ENCODE measurements around the gene ENTPD8. TPM values are rescaled to one million over a fixed set of nuclear protein-coding genes. Genes with fewer than 3 reads are reported as not detected.

The ENTPD8 gene
- total RNA-seq, 2 donors from 2014 or later, result not detected

GRCh38 chr9:137396634-137397367 lies 44.4 kb downstream of the ENTPD8 start:
- Mint-ChIP-seq H3K4me1 (ENCODE audit: low read depth) (peaks cover 43% of the 10 kb centered on the region), H3K27ac (no peak overlapping the region)

GRCh38 chr9:137396227-137396626 lies 44.9 kb downstream of the ENTPD8 start:
- Mint-ChIP-seq H3K27me3 (ENCODE audit: low read depth) (peaks cover 8% of the 10 kb centered on the region), H3K4me3 (no peak overlapping the region), H3K27ac (no peak overlapping the region), H3K9me3 (no peaks in the 10 kb centered on the region), H3K36me3 (ENCODE audit: insufficient read depth in 2 of 2) (peaks cover 1 to 7% of the 10 kb centered on the region in 2 donors), H3K4me1 (ENCODE audit: low read depth) (peaks cover 43% of the 10 kb centered on the region)
- ATAC-seq (replicated peaks in 1 of 2) (no peak), DNase-seq (no peak)

More at GRCh38 chr9:137396634-137397367, 44.4 kb downstream of the ENTPD8 start:
- Mint-ChIP-seq H3K9me3 (no peaks in the 10 kb centered on the region), H3K4me3 (peak overlapping the region; percentile 24 to 39), H3K36me3 (ENCODE audit: insufficient read depth in 2 of 2) (peaks cover 1 to 7% of the 10 kb centered on the region in 2 donors), H3K27me3 (ENCODE audit: low read depth) (peaks cover 8% of the 10 kb centered on the region)
- ATAC-seq (replicated peaks in 1 of 2) (no peak), DNase-seq (no peak)

- peaks cover 43% of the 10 kb centered on the region for H3K4me1 Mint-ChIP-seq (ENCODE audit: low read depth)
- no peak overlapping the region for H3K4me3 Mint-ChIP-seq
- DNase-seq, result no peak
- ATAC-seq (replicated peaks in 1 of 2), result no peak
- no peak overlapping the region for H3K27ac Mint-ChIP-seq
- H3K27me3 Mint-ChIP-seq (ENCODE audit: low read depth), result peaks cover 8% of the 10 kb centered on the region
- H3K9me3 Mint-ChIP-seq, result no peaks in the 10 kb centered on the region
- H3K36me3 Mint-ChIP-seq (ENCODE audit: insufficient read depth in 2 of 2), result peaks cover 1 to 7% of the 10 kb centered on the region in 2 donors
Observed at GRCh38 chr9:137395666-137396010, 45.5 kb downstream of the ENTPD8 start.

- DNase-seq (no peak), ATAC-seq (replicated peaks in 1 of 2) (no peak)
- H3K36me3 Mint-ChIP-seq (ENCODE audit: insufficient read depth in 2 of 2), result peaks cover 1 to 7% of the 10 kb centered on the region in 2 donors
- peaks cover 40% of the 10 kb centered on the region for H3K4me1 Mint-ChIP-seq (ENCODE audit: low read depth)
- H3K27ac Mint-ChIP-seq, result no peak overlapping the region
- H3K27me3 Mint-ChIP-seq (ENCODE audit: low read depth), result peaks cover 8% of the 10 kb centered on the region
- H3K9me3 Mint-ChIP-seq, result no peaks in the 10 kb centered on the region
- H3K4me3 Mint-ChIP-seq, result no peak overlapping the region
Observed at GRCh38 chr9:137394866-137395665, 46.1 kb downstream of the ENTPD8 start.

GRCh38 chr9:137393176-137394150 lies 47.7 kb downstream of the ENTPD8 start:
- H3K9me3 Mint-ChIP-seq, result no peaks in the 10 kb centered on the region
- no peaks in the 10 kb centered on the region for H3K27me3 Mint-ChIP-seq (ENCODE audit: low read depth)
- peaks cover 27% of the 10 kb centered on the region for H3K4me1 Mint-ChIP-seq (ENCODE audit: low read depth)
- H3K36me3 Mint-ChIP-seq (ENCODE audit: insufficient read depth in 2 of 2), result peaks cover 0 to 1% of the 10 kb centered on the region in 2 donors
- no peak overlapping the region for H3K4me3 Mint-ChIP-seq
- H3K27ac Mint-ChIP-seq, result no peak overlapping the region
- no peak for DNase-seq
- ATAC-seq (replicated peaks in 1 of 2), result no peak

- ATAC-seq (replicated peaks in 1 of 2) (no peak), DNase-seq (no peak)
- Mint-ChIP-seq H3K9me3 (no peaks in the 10 kb centered on the region), H3K27me3 (ENCODE audit: low read depth) (no peaks in the 10 kb centered on the region), H3K36me3 (ENCODE audit: insufficient read depth in 2 of 2) (peaks cover 0 to 1% of the 10 kb centered on the region in 2 donors), H3K4me3 (no peak overlapping the region), H3K27ac (no peak overlapping the region), H3K4me1 (ENCODE audit: low read depth) (peaks cover 21% of the 10 kb centered on the region)
Observed at GRCh38 chr9:137392232-137393007, 48.7 kb downstream of the ENTPD8 start.

- no peak overlapping the region for H3K27ac Mint-ChIP-seq
- no peak for DNase-seq
- no peak overlapping the region for H3K4me3 Mint-ChIP-seq
- no peak for ATAC-seq (replicated peaks in 1 of 2)
- H3K4me1 Mint-ChIP-seq (ENCODE audit: low read depth), result peaks cover 15% of the 10 kb centered on the region
- H3K36me3 Mint-ChIP-seq (ENCODE audit: insufficient read depth in 2 of 2), result peaks cover 0 to under 1% of the 10 kb centered on the region in 2 donors
- no peaks in the 10 kb centered on the region for H3K27me3 Mint-ChIP-seq (ENCODE audit: low read depth)
- H3K9me3 Mint-ChIP-seq, result no peaks in the 10 kb centered on the region
Observed at GRCh38 chr9:137391411-137391754, 49.8 kb downstream of the ENTPD8 start.

GRCh38 chr9:137390553-137391410 lies 50.4 kb downstream of the ENTPD8 start:
- Mint-ChIP-seq H3K36me3 (ENCODE audit: insufficient read depth in 2 of 2) (no peaks in the 10 kb centered on the region), H3K9me3 (no peaks in the 10 kb centered on the region), H3K4me1 (ENCODE audit: low read depth) (peaks cover 9% of the 10 kb centered on the region), H3K27ac (no peak overlapping the region), H3K4me3 (no peak overlapping the region), H3K27me3 (ENCODE audit: low read depth) (no peaks in the 10 kb centered on the region)
- ATAC-seq (replicated peaks in 1 of 2) (no peak), DNase-seq (no peak)

GRCh38 chr9:137389428-137389746 lies 51.8 kb downstream of the ENTPD8 start:
- ATAC-seq (replicated peaks in 1 of 2) (no peak), DNase-seq (no peak)
- no peaks in the 10 kb centered on the region for H3K36me3 Mint-ChIP-seq (ENCODE audit: insufficient read depth in 2 of 2)
- H3K27ac Mint-ChIP-seq, result no peak overlapping the region
- H3K4me1 Mint-ChIP-seq (ENCODE audit: low read depth), result peaks cover 9% of the 10 kb centered on the region
- H3K27me3 Mint-ChIP-seq (ENCODE audit: low read depth), result no peaks in the 10 kb centered on the region
- H3K4me3 Mint-ChIP-seq, result no peak overlapping the region
- H3K9me3 Mint-ChIP-seq, result no peaks in the 10 kb centered on the region

GRCh38 chr9:137388589-137389427 lies 52.3 kb downstream of the ENTPD8 start:
- Mint-ChIP-seq H3K9me3 (no peaks in the 10 kb centered on the region), H3K4me1 (ENCODE audit: low read depth) (peaks cover 9% of the 10 kb centered on the region), H3K36me3 (ENCODE audit: insufficient read depth in 2 of 2) (no peaks in the 10 kb centered on the region), H3K27ac (no peak overlapping the region), H3K27me3 (ENCODE audit: low read depth) (no peaks in the 10 kb centered on the region), H3K4me3 (no peak overlapping the region)
- DNase-seq (no peak), ATAC-seq (replicated peaks in 1 of 2) (no peak)

GRCh38 chr9:137387891-137388560 lies 53.1 kb downstream of the ENTPD8 start:
- Mint-ChIP-seq H3K4me3 (peak overlapping the region; percentile 37 to 52), H3K4me1 (ENCODE audit: low read depth) (peaks cover 9% of the 10 kb centered on the region), H3K9me3 (no peaks in the 10 kb centered on the region), H3K36me3 (ENCODE audit: insufficient read depth in 2 of 2) (no peaks in the 10 kb centered on the region), H3K27ac (peak overlapping the region; percentile 54), H3K27me3 (ENCODE audit: low read depth) (no peaks in the 10 kb centered on the region)
- ATAC-seq (replicated peaks in 1 of 2) (no peak), DNase-seq (no peak)
